ENCODE measurements around the gene NCS1.

NCS1 gene

DNA sequence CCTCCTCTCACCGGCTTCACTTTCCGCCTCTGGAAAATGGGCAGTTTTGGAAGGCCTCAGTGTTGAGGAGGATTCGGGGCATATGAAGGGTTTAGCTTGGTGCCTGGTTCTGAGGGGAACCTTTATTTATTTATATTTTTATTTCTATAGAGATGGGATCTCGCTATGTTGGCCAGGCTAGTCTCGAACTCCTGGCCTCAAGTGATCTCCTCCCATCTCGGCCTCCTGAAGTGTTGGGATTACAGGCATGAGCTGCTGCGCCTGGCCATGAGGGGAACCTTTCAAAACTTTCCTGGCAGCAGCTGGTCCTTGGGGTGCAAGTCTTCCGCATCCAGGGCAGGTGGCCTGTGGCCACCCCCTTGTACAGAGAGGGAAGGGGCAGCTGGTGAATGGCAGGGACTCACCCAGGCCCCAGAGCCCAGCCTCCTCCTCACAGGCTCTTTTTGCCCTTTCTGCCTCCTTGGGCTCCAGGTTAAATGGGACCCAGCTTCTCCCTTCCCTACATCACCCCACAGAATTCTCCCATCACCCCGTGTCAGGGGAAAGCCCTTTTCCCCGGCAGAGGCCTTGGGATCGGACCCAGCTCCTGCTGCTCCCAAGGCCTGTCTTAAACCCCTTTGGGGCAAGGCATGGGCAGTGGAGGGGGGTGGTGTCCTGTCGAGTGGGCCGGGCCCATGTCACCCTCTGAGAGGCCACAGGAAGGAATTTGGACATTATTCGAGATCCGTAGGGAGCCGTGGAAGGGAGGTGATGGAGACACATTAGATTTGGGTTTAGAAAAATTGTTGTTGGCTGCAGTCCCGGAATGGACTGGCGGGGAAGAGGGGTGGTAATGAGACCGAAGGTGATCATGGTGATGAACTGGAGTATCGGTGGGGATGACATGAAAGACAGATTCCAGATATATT, 5.9 kb downstream of the NCS1 start:
- DNase-seq: no peak

DNA sequence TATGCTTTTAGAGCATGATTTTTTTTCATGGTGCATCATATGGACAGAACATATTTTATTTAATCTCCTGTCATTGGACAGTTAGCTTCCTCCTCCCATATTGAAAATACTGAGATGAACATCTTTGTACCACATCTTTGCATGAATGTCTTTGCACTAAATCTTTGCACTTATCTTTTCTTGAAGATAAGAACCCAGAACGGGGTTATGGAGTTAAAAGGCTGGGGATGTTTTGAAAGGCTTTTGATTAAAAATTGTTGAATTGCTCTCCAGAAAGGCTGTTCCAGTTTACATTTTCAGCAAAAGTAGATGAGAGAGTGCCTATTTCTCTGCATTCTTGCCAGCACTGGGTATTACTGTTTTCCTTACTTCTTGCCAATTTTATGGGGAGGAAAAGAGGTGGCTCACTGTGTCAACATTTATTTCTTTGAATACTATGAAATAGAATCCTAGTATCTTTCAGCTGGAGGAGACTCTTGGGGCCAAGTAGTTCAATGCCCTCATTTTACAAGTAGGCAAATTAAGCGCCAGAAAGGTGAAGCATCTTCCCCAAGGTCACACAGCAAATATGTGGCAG, 7.2 kb downstream of the NCS1 start:
- DNase-seq: no peak

DNA sequence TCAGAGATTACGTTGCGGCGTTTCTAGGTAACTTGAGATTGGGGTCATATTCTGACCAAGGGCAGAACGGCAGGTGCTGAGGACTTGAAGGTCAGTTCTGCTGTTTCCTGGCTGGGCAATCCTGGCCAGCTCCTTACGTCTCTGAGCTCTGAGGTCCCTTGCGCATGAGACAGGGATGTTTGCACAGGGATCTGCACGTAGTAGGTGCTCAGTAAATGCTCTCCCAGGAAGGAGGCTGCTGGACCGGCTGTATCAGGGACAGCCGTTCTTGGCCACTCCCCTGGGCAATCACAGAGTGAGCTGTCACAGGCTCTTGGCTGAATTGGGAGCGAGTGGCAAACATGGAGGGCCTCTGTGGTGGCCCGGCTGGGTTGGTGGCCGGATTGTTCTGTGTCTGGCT, 8.3 kb downstream of the NCS1 start:
- no peak for DNase-seq

DNA sequence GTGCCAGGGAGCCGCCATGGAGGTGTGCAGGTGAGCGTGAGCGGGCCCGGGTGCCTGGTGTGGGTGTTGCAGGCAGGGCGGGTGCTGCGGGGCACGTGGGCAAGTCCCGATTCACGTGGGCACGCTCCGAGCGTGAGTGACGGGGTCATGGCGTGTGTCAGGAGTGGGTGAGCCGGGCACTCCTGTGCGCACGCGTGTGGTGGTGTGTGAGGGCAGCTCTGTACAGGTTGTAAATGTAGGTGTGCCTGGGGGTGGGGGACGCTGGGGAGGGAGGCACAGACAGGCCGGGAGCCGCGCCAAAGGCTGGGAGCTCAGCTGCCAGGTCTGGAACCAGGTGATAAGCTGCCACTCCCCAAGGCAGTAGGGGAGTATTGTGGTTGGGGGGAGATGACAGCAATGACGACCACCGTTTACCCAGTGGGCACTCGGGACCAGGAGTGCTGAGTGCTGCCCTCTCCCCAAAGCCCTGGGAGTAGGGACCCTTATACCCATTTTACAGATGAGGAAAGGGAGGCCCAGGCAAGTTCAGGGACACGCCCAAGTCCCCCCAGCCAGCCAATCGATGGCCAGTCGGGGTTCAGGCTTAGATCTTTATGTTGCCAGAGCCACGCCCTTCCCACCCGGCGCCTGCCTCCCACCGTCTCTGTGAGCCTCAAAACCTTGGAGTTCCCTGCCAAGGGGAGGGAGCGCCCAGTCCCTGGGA, 9.6 kb downstream of the NCS1 start:
- DNase-seq: no peak

DNA sequence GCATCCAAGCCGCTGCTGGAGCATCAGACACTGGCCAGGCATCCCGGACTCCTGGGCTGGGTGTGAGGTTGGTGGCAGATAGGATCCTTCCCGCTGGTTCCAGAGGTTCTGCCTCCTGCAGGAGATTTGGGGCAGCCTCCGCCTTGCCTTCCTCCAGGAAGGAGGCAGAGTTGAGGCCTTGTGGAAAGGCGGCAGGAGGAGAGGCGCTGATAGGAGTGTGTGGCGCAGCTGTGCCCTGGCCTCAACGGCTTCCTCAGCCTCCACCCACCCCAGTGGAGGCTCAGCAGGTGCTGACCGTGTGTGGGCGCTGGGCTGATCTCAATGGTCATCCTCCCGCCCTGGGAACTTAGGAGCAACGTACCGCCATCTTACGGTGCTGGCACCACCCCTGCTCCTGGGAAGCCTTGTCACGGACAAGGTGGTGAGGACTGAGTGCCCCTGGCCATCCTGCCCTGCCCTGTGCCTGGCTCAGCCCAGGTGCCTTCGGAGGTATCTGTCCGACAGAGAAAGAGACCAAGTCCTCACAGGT, 10.2 kb downstream of the NCS1 start:
- DNase-seq: no peak

DNA sequence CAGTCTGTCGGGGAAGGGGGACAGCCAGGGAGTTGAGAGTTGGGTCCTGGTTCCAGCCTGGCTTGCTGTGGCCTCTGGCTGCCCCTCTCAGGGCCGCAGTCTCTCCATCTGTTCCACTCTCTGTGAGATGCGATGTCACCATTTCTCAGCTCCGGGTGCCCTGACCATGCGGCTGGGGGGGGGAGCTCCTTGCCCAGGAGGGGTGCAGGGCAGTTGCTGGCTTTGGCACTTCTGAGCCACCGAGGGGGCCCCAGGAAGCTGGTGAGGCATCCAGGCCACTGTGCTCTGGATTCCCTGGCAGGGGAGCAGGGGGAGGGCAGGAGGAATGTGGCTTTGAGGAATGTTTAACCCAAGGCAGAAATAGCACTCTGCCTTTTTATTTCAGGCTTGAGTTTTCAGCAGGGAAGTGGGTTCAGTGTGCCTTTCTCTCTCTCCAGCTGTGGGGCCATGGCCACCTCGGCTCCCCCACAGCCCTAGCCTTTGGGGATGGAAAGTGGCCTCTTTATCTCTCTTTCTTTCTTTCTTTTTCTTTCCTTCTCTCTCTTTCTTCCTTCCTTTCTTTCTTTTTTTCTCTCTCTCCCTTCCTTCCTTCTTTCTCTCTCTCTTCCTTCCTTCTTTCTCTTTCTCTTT, 11.0 kb downstream of the NCS1 start:
- DNase-seq: no peak

DNA sequence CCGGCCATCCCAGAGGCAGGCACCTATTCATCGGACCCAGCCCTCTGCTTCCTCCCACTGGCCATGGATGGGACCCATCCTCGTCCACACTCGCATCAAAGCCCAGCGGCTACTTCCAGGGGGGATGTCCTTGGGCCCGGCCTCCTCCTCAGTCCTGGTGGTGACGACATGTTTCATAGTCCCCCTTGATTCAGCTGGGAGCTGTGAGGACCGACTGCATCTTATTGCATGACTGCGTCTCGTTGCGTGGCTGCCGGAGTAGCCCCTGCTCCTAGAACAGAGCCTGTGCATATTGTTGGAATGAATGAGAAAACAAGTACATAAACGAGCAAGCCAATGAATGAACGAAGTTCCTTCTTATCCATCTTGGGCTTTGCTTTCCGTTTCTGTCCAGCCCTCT, 12.8 kb downstream of the NCS1 start:
- DNase-seq: no peak

DNA sequence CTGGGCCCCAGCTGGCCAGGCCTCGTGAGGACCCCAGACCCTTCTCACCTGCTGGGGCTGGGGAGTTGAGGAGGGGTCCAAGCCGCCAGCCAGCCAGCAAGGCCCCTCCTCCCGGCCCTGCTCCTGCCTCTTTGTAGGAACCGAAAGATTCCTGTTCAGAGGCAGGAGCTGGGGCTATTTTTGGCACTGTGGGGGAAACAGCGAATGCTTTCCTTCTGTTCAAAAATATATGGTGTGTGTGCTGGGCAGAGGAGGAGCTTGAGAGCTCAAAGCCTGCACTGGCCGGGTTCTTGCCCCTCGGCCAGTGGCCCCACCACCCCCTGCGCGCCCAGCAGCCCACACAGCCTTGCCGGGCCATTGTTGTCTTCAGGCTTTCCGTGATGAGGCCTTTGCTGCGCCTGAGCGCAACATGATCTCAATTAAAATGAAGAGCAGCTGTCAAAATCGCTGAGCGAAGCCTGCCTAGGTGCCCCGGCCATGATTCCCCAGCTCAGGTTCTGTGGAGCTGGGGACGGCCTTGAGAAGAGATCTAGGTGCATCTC, 13.4 kb downstream of the NCS1 start:
- DNase-seq: no peak

DNA sequence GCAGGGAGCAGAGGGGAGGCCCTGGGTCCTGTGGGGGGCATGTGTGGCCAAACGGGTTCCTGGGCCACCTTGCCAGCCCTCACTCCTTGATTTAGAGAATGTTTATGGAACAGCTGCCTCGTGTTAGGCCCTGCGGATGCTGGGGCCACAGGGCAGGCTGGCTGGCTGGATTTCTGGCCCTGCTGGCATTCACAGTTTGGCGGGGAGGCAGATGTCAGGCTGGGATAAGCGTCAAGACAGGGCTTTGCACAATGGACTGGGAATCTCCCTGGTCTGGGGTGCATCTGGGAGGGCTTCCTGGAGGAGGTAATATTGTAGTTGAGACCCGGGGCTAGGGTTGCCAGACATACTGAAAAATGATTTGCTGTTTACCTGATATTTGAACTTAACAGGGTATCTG, 13.8 kb downstream of the NCS1 start:
- DNase-seq: no peak

DNA sequence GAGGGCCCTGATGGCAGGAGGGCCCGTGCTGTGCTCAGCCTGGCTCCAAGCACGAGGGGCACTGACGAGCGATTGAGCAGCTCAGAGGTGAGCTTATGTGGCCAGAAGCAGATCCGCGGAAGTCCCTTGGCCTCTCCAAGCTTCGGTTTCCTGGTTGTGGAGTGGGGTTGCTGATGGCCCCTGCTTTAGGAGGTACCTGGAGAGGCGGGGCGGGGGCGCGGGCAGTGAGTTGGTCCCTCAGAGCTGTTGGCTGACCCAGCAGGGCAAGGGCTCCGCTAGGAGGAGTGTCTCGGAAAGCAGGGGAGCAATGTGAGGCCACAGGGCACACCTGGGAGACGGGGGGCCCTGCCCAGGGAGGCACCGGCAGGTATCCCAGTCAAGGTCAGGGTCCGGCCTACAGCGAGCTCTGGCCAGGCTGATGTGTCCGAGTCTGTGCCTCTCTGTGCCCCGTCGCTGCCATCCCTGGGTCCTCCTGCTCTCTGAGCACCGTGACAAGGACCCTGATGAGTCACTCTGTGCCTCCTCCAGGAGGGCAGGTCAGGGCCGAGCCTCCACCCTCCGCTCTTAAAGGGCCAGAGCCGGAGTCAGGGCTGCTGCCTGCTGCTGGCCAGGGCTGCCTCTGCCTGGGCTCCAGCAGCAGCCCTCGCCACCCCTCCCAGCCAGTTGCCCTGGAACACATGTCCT, 14.8 kb downstream of the NCS1 start:
- DNase-seq: no peak

DNA sequence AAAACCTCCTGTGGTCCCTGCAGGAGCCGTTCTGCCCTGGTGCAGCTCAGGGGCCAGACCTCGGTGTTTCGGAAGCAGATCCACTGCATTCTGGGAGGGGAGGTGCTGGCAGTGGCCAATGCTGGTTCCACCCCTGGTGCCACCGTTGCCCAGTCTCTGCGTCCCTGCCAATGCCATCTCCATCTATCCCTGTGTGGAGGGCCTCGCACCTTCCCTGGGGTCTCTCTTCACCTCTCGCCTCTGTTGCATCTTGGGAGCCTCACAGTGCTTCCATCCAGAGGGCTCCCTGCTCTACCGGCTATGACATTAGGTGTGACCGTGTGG, 15.3 kb downstream of the NCS1 start:
- no peak for DNase-seq

DNA sequence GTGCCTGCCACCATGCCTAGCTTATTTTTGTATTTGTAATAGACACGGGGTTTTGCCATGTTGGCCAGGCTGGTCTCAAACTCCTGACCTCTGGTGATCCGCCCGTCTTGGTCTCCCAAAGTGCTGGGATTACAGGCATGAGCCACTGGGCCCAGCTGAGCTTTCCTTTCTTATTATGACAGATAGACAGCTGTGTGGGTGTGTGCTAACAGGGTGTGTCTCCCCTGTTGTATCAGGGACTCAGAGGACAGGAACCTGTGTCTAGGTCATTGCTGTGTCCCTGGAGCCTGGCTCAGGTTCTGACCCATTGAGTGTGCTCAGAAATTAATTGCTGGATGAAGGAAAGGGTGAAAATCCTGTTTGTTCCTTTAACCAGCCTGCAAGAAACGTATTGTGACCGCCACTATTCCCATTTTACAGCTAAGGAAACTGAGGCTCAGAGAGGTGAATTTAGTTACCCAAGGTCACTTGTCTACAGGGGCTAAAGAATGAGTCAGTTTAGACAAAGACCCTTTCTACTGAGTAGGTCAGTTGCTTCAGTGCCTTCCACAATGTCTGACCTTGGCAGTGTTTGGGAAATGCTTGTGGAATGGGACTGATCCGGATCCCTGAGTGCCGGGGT, 16.8 kb downstream of the NCS1 start:
- no peak for DNase-seq

DNA sequence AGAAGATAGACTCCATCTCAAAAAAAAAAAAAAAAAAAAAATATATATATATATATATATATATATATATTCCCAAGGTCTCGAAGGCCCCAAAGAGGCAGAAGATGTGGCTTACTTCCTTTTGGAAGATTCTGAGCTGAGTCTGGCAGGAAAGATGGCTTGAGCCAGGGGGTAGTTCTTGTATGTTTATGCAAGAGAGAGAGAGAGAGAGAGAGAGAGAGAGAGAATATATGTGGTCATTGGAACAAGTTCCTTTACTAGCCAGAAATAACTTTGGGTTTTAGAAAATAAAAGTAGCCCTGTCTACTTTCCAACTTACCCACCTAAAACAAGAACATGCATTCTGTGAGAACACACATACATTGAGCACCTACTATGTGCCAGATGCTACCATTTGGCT, 17.6 kb downstream of the NCS1 start:
- no peak for DNase-seq

DNA sequence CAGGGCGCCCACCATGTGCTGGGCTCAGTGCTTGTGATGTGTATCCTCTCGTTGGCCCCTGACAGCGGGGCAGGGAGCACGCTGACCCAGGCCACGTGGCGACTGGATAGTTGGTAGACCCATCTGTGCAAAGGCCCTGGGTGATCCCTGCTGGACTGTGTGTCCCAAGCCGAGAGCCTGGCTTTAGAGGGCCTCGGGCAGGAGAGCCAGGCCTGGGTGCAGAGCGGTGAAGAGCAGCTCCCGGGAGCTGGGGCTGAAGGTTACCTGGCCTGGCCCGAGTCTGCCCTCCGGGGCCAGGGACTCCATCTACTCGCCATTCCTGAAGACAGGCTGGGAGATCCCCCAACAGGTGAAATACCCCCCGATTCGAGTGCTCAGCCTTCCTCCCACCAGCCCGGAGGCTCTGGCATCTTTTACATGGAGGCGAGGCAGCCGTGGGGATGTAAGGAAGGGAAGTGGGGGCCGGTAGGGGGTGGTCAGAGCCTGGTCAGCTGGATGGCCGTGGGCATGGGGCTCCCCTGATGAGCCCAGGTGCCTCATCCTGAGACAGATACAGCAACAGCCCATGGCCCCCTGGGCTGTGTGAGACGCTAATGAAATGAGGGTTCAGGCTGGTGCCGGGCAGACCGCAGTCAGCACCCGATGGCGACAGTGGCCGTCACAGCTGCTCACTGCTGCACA, 19.0 kb downstream of the NCS1 start:
- no peak for DNase-seq

DNA sequence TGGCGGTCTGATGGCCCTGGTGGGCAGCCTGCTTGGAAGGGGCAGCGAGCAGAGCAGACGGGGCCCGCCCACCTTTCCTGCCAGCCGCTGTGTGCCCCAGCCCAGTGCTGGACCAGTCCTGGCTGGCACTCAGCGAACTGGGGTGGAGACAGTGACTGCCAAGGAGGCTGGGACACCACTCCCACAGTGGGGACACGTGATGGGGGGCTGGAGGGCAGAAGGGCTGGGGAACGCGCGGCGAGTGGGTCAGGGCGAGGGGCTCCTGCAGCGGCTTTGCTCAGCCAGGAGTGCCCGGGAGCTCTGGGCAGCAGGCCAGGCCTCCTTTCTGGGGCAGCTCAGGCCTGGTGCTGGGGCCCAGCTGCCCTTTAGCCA, 19.5 kb downstream of the NCS1 start:
- DNase-seq: no peak

DNA sequence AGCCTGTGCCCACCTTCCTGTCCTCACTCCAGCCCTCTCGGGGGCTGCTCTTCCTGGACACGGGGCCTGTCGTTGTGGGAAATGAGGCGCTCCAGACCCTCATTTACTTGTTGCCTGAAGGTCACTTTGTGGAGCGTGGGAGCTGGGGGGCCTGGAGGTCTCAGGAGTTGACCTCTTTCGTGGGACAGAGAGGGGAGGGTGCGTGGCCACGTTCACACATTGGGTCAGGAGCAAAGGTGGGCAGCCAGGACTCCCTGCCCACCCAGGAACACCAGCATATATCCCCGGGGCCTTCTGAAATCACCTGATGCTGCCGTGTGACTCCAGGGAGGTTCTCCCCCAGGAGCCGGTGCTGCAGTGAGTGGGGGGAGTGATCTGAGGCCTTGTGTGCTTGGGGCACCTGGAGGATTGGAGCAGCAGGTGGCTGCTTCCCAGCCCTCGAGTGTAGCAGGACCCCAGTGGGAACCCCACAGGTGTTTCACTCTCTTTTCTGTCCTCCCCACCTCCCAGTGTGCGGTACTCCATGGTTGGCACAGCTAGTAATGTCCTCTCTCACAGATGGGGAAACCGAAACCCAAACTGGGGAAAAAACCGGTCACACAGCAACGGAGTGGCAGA, 20.3 kb downstream of the NCS1 start:
- DNase-seq: no peak

DNA sequence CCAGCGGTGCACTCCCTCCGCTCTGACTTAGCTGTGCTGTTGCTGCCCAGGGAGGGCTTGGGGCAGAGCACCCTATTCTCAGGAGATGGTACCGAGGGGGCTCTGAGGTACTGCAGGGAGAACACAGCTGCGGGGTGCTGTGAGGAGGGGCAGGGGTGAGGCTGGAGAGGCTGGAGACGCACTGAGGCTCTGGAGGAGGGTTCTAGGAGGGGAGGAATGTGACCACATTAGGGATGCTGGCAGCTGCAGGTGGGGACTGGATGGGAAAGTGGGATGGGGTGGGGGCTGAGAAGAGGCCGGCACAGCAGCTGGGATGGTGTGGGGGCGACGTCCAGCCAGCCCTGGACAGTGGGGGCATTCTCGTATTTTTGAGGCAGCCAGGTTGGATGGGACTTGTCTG, 20.9 kb downstream of the NCS1 start:
- DNase-seq: no peak

DNA sequence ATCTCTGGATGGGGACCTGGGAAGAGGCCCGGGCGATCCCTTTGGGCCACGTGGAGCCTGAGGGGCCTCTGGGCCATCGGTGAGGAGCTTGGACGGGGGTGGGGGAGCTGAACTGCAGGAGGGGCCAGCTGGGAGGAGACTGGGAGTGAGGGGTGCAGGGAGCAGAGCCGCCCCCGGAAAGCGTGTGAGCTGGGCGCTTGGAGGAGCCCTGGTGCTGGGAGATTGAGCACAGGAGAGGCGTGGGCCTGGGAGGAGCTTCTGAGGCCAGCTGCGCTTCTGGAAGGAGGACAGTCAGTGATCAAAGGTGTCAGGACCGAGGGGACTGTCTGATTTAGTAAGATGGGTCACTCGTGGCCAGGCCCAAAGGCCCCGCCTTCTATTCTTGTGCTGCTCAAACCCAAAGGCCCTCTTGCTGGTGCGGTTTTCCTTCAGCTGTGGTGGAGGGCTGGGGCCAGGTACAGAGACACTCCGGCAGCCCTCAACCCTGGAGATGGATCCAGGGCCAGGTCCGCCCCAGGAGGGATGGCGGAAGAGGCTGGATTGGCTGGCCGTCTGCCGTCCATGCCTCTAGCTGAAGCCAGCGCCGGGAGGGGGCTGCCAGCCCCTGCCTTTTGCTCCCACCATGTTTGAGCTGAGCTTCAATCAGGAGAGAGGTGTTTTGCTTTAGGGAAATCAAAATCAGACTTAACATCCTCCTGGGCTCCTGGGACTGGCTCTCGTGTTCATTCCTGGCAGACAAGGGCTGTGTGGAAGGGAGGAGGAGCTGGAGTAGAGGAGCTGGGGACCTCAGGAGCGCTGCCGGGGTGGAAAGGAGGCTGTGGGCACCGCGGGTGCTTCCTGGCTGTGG, 21.6 kb downstream of the NCS1 start:
- no peak for DNase-seq

DNA sequence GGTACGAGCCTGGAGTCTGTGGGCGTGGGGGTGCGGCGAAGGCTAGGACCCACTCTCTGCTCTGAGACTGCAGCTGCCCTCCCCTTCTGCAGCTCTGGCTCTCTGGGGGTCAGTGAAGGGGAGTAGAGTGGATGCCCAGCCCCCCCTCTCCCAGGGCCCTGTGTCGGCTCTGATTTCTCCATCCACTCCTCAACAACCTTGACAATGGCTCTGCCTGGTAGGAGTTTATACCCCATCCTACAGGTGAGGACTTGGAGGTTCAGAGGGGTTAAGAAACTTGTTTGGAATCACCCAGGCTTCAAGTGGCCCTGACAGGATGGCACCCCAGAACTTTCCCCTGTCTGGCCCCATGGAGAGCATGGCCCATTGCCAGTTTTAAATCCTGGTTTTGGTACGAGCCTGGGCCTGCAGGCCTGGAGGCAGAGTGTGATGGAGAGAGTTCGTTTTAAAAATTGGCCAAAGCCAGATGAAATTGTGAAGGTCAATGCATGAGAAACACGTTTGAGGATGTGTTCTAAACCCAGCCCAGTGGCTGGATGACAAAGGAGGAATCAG, 22.3 kb downstream of the NCS1 start:
- no peak for DNase-seq

DNA sequence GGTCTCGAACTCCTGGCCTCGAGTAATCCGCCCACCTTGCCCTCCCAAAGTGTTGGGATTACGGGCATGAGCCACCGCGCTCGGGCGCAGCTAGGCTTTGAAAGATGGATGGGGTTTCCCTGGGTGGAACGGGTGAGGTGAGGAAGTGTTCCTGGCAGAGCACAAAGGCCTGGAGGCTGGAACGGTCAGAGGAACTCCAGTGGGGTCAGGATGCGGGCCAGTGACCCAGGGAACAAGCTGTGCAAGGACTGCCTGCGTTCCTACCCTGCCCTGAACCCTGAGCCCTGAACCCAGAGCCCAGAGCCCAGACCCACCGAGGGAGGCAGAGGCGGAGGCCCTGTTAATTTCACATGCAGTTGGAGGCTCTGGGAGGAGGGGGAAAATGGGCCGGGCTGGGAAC, 23.4 kb downstream of the NCS1 start:
- DNase-seq: no peak

Measured in CD4-positive, alpha-beta T cell treated with Interleukin-12 subunit alpha and Interleukin-12 subunit beta, for 1 hour (primary cell).